GM23338 (cell line): ENCODE data around the gene EXOG. TPM values are rescaled to one million over a fixed set of nuclear protein-coding genes. Genes with fewer than 3 reads are reported as not detected.

Experiments used
- ATAC-seq: fragments of 200-7000 bp; cut with Tn5 transposase; 3 replicates; pipeline ENCODE4 v1.9.1; 2020
- DNase-seq: peaks from one replicate; pipeline ENCODE4 v3.0.0-alpha.2; 2015; ENCODE audit warnings: low spot score
- H2AFZ ChIP-seq: fragments of 200-600 bp; sonication (generic); 2 replicates; pipeline ENCODE4 v1.8.0; 2016; ENCODE audit warnings: antibody characterized with exemption, mild to moderate bottlenecking, moderate library complexity
- H3F3A ChIP-seq: fragments of 200-600 bp; sonication (generic); replicated peaks from 2 replicates; pipeline ENCODE4 v1.8.0; 2017; ENCODE audit warnings: antibody characterized with exemption, mixed run types, low read depth
- H3K27ac ChIP-seq: fragments of 200-600 bp; sonication (generic); 2 replicates; pipeline ENCODE4 v1.6.1; 2016; ENCODE audit warnings: low read depth
- H3K27me3 ChIP-seq: fragments of 200-600 bp; sonication (generic); 2 replicates; pipeline ENCODE4 v1.8.0; 2016; ENCODE audit warnings: mild to moderate bottlenecking, mixed run types, moderate library complexity; ENCODE audit not compliant: insufficient read depth
- H3K36me3 ChIP-seq: fragments of 200-600 bp; sonication (generic); 2 replicates; pipeline ENCODE4 v1.8.0; 2016; ENCODE audit warnings: mild to moderate bottlenecking; ENCODE audit not compliant: insufficient read depth
- H3K4me1 ChIP-seq: fragments of 200-600 bp; sonication (generic); 2 replicates; pipeline ENCODE4 v1.8.0; 2016; ENCODE audit warnings: mild to moderate bottlenecking, moderate library complexity; ENCODE audit not compliant: insufficient read depth
- H3K4me2 ChIP-seq: fragments of 200-600 bp; sonication (generic); 2 replicates; pipeline ENCODE4 v1.7.1; 2017; ENCODE audit warnings: mixed run types
- H3K4me3 ChIP-seq: fragments of 200-600 bp; sonication (generic); 2 replicates; pipeline ENCODE4 v1.6.1; 2016; ENCODE audit warnings: mixed run types
- H3K79me2 ChIP-seq: fragments of 200-600 bp; sonication (generic); replicated peaks from 2 replicates; pipeline ENCODE4 v1.8.0; 2017; ENCODE audit warnings: mild to moderate bottlenecking; ENCODE audit not compliant: insufficient read depth
- H3K9me2 ChIP-seq: fragments of 200-600 bp; sonication (generic); 2 replicates; pipeline ENCODE4 v1.8.0; 2017; ENCODE audit not compliant: insufficient read depth
- H4K20me1 ChIP-seq: fragments of 200-600 bp; sonication (generic); replicated peaks from 2 replicates; pipeline ENCODE4 v1.8.0; 2017; ENCODE audit warnings: mild to moderate bottlenecking; ENCODE audit not compliant: insufficient read depth
- H3K27ac Mint-ChIP-seq: 2 replicates; pipeline ENCODE4 v1.8.0; 2020; ENCODE audit warnings: inconsistent platforms, mild to moderate bottlenecking, moderate library complexity, mixed read lengths
- H3K27me3 Mint-ChIP-seq: 3 replicates; pipeline ENCODE4 v1.8.0; 2022; ENCODE audit warnings: low read depth, mild to moderate bottlenecking, moderate library complexity, mixed read lengths, inconsistent platforms; ENCODE audit not compliant: insufficient read depth, poor library complexity
- H3K36me3 Mint-ChIP-seq: 3 replicates; pipeline ENCODE4 v1.8.0; 2021; ENCODE audit warnings: low read depth, mild to moderate bottlenecking, inconsistent platforms, moderate library complexity, mixed read lengths
- H3K4me1 Mint-ChIP-seq: 3 replicates; pipeline ENCODE4 v1.8.0; 2020; ENCODE audit warnings: mild to moderate bottlenecking, inconsistent platforms, mixed read lengths
- H3K4me3 Mint-ChIP-seq: 3 replicates; pipeline ENCODE4 v1.8.0; 2021; ENCODE audit warnings: moderate library complexity, mild to moderate bottlenecking, inconsistent platforms, mixed read lengths
- H3K9me3 Mint-ChIP-seq: 3 replicates; pipeline ENCODE4 v1.8.0; 2020; ENCODE audit warnings: moderate library complexity, mild to moderate bottlenecking, inconsistent platforms, mixed read lengths
- CREB1 ChIP-seq: fragments of 250-450 bp; sonication (Bioruptor Pico); IDR thresholded peaks from 2 replicates; pipeline ENCODE4 v1.5.0; 2020; ENCODE audit warnings: low read depth, mild to moderate bottlenecking, moderate library complexity
- EZH2 ChIP-seq: fragments of 200-600 bp; sonication (generic); IDR thresholded peaks from one replicate; pipeline ENCODE4 v1.8.0; 2017; ENCODE audit warnings: antibody characterized with exemption, mild to moderate bottlenecking, low read depth; ENCODE audit not compliant: unreplicated experiment
- EZH2phosphoT487 ChIP-seq: fragments of 200-600 bp; sonication (generic); IDR thresholded peaks from one replicate; pipeline ENCODE4 v1.8.1; 2018; ENCODE audit warnings: antibody characterized with exemption; ENCODE audit not compliant: unreplicated experiment
- JUNB ChIP-seq: IDR thresholded peaks from one replicate; pipeline ENCODE4 v1.6.1; 2016; ENCODE audit warnings: antibody characterized with exemption; ENCODE audit not compliant: unreplicated experiment
- NANOG ChIP-seq: IDR thresholded peaks from 2 replicates; pipeline ENCODE4 v1.6.1; 2016; ENCODE audit warnings: antibody characterized with exemption, borderline replicate concordance
- POLR2AphosphoS5 ChIP-seq: IDR thresholded peaks from 2 replicates; pipeline ENCODE4 v1.6.1; 2016; ENCODE audit warnings: antibody characterized with exemption, low read depth
- STAT1 ChIP-seq: IDR thresholded peaks from one replicate; pipeline ENCODE4 v1.6.1; 2016; ENCODE audit warnings: antibody characterized with exemption; ENCODE audit not compliant: unreplicated experiment
- ZNF114 ChIP-seq: fragments of 250-450 bp; sonication (Bioruptor Pico); IDR thresholded peaks from 2 replicates; pipeline ENCODE4 v1.5.0; 2020; ENCODE audit warnings: mild to moderate bottlenecking, moderate library complexity
- ZNF331 ChIP-seq: fragments of 250-450 bp; sonication (Bioruptor Pico); IDR thresholded peaks from 2 replicates; pipeline ENCODE4 v1.5.0; 2020; ENCODE audit warnings: low read depth, mild to moderate bottlenecking, moderate library complexity
- polyA plus RNA-seq: library from polyadenylated mRNA; unstranded; fragments of >200 nt; fragmentation: Nextera tagmentation; extraction: Ambion mirVana; gene quantifications from 2 replicates; pipeline ENCODE4 v1.2.1, GENCODE V29; 2016
- total RNA-seq: library from RNA; depleted of rRNA; stranded (reverse); fragments of >200 nt; shearing (Covaris generic); gene quantifications from 2 replicates; pipeline ENCODE4 v1.2.3, GENCODE V29; 2014
- TF ChIP-seq, protein P1 (sequence below): IDR thresholded peaks from one replicate; pipeline ENCODE4 v1.6.1; 2018; ENCODE audit warnings: antibody characterized with exemption; ENCODE audit not compliant: unreplicated experiment
- TF ChIP-seq, protein P2 (sequence below): fragments of 250-450 bp; sonication (Bioruptor Pico); IDR thresholded peaks from 2 replicates; pipeline ENCODE4 v1.5.0; 2020; ENCODE audit warnings: mild to moderate bottlenecking, moderate library complexity
- TF ChIP-seq, protein P3 (sequence below): IDR thresholded peaks from 2 replicates; pipeline ENCODE4 v1.6.1; 2016; ENCODE audit warnings: antibody characterized with exemption
- TF ChIP-seq, protein P4 (sequence below), 2 experiments: fragments of 200-600 bp in 1 of 2; sonication (generic) in 1 of 2; conservative IDR thresholded peaks; 2 replicates each; pipeline versions ENCODE4 v1.5.1 to v1.6.1; 2016 to 2017; ENCODE audit warnings: antibody characterized with exemption in 2 of 2, low read depth in 2 of 2, mild to moderate bottlenecking in 2 of 2, moderate library complexity in 1 of 2

Gene EXOG
- total and polyA plus RNA-seq, 2 experiments from 2014 or later: 9.7 to 11.3 TPM

DNA sequence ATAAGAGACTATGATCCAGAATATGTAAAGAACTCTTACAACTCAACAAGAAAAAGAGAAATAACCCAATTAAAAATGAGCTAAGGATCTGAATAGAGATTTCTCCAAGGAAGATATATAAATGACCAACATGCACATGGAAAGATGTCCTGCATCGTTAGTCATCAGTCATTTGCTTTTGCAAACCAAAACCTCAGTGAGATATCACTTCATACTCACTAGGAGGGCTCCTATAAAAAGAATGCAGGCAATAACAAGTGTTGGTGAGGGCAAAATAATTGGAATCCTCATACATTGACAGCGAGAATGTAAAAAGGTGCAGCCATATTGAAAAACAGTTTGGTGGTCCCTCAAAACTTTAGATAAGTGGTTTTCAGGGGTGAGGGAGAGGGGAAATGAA is 56.9 kb downstream of the EXOG start:
- peaks cover 48% of the 10 kb centered on the region for H3K36me3 Mint-ChIP-seq

More for the DNA sequence above, 56.9 kb downstream of the EXOG start:
- Mint-ChIP-seq H3K27me3 (no peaks in the 10 kb centered on the region), H3K27ac (no peak overlapping the region), H3K4me1 (peaks cover 6% of the 10 kb centered on the region), H3K9me3 (peaks cover 6% of the 10 kb centered on the region; the same call in 2 of the 3 replicates), H3K4me3 (no peak overlapping the region)
- H3K4me1 ChIP-seq: no peaks in the 10 kb centered on the region
- no peaks in the 10 kb centered on the region for H3K36me3 ChIP-seq
- 0 out of 2 replicates have a peak, but pooled peaks cover 5% of the 10 kb centered on the region for H3K9me2 ChIP-seq
- TF ChIP-seq STAT1 (no peak), EZH2 (no peak), ZNF114 (CRISPR knock-in tag) (no peak), JUNB (no peak), NANOG (no peak), POLR2AphosphoS5 (no peak), CREB1 (CRISPR knock-in tag) (no peak), EZH2phosphoT487 (no peak), ZNF331 (CRISPR knock-in tag) (no peak)
- TF ChIP-seq, protein P1, sequence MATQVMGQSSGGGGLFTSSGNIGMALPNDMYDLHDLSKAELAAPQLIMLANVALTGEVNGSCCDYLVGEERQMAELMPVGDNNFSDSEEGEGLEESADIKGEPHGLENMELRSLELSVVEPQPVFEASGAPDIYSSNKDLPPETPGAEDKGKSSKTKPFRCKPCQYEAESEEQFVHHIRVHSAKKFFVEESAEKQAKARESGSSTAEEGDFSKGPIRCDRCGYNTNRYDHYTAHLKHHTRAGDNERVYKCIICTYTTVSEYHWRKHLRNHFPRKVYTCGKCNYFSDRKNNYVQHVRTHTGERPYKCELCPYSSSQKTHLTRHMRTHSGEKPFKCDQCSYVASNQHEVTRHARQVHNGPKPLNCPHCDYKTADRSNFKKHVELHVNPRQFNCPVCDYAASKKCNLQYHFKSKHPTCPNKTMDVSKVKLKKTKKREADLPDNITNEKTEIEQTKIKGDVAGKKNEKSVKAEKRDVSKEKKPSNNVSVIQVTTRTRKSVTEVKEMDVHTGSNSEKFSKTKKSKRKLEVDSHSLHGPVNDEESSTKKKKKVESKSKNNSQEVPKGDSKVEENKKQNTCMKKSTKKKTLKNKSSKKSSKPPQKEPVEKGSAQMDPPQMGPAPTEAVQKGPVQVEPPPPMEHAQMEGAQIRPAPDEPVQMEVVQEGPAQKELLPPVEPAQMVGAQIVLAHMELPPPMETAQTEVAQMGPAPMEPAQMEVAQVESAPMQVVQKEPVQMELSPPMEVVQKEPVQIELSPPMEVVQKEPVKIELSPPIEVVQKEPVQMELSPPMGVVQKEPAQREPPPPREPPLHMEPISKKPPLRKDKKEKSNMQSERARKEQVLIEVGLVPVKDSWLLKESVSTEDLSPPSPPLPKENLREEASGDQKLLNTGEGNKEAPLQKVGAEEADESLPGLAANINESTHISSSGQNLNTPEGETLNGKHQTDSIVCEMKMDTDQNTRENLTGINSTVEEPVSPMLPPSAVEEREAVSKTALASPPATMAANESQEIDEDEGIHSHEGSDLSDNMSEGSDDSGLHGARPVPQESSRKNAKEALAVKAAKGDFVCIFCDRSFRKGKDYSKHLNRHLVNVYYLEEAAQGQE: no peak
- TF ChIP-seq, protein P2, sequence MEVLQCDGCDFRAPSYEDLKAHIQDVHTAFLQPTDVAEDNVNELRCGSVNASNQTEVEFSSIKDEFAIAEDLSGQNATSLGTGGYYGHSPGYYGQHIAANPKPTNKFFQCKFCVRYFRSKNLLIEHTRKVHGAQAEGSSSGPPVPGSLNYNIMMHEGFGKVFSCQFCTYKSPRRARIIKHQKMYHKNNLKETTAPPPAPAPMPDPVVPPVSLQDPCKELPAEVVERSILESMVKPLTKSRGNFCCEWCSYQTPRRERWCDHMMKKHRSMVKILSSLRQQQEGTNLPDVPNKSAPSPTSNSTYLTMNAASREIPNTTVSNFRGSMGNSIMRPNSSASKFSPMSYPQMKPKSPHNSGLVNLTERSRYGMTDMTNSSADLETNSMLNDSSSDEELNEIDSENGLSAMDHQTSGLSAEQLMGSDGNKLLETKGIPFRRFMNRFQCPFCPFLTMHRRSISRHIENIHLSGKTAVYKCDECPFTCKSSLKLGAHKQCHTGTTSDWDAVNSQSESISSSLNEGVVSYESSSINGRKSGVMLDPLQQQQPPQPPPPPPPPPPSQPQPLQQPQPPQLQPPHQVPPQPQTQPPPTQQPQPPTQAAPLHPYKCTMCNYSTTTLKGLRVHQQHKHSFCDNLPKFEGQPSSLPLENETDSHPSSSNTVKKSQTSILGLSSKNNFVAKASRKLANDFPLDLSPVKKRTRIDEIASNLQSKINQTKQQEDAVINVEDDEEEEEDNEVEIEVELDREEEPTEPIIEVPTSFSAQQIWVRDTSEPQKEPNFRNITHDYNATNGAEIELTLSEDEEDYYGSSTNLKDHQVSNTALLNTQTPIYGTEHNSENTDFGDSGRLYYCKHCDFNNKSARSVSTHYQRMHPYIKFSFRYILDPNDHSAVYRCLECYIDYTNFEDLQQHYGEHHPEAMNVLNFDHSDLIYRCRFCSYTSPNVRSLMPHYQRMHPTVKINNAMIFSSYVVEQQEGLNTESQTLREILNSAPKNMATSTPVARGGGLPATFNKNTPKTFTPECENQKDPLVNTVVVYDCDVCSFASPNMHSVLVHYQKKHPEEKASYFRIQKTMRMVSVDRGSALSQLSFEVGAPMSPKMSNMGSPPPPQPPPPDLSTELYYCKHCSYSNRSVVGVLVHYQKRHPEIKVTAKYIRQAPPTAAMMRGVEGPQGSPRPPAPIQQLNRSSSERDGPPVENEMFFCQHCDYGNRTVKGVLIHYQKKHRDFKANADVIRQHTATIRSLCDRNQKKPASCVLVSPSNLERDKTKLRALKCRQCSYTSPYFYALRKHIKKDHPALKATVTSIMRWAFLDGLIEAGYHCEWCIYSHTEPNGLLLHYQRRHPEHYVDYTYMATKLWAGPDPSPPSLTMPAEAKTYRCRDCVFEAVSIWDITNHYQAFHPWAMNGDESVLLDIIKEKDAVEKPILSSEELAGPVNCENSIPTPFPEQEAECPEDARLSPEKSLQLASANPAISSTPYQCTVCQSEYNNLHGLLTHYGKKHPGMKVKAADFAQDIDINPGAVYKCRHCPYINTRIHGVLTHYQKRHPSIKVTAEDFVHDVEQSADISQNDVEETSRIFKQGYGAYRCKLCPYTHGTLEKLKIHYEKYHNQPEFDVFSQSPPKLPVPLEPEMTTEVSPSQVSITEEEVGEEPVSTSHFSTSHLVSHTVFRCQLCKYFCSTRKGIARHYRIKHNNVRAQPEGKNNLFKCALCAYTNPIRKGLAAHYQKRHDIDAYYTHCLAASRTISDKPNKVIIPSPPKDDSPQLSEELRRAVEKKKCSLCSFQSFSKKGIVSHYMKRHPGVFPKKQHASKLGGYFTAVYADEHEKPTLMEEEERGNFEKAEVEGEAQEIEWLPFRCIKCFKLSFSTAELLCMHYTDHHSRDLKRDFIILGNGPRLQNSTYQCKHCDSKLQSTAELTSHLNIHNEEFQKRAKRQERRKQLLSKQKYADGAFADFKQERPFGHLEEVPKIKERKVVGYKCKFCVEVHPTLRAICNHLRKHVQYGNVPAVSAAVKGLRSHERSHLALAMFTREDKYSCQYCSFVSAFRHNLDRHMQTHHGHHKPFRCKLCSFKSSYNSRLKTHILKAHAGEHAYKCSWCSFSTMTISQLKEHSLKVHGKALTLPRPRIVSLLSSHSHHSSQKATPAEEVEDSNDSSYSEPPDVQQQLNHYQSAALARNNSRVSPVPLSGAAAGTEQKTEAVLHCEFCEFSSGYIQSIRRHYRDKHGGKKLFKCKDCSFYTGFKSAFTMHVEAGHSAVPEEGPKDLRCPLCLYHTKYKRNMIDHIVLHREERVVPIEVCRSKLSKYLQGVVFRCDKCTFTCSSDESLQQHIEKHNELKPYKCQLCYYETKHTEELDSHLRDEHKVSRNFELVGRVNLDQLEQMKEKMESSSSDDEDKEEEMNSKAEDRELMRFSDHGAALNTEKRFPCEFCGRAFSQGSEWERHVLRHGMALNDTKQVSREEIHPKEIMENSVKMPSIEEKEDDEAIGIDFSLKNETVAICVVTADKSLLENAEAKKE (CRISPR knock-in tag): no peak
- TF ChIP-seq, protein P3, sequence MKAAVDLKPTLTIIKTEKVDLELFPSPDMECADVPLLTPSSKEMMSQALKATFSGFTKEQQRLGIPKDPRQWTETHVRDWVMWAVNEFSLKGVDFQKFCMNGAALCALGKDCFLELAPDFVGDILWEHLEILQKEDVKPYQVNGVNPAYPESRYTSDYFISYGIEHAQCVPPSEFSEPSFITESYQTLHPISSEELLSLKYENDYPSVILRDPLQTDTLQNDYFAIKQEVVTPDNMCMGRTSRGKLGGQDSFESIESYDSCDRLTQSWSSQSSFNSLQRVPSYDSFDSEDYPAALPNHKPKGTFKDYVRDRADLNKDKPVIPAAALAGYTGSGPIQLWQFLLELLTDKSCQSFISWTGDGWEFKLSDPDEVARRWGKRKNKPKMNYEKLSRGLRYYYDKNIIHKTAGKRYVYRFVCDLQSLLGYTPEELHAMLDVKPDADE: no peak
- TF ChIP-seq, protein P4, sequence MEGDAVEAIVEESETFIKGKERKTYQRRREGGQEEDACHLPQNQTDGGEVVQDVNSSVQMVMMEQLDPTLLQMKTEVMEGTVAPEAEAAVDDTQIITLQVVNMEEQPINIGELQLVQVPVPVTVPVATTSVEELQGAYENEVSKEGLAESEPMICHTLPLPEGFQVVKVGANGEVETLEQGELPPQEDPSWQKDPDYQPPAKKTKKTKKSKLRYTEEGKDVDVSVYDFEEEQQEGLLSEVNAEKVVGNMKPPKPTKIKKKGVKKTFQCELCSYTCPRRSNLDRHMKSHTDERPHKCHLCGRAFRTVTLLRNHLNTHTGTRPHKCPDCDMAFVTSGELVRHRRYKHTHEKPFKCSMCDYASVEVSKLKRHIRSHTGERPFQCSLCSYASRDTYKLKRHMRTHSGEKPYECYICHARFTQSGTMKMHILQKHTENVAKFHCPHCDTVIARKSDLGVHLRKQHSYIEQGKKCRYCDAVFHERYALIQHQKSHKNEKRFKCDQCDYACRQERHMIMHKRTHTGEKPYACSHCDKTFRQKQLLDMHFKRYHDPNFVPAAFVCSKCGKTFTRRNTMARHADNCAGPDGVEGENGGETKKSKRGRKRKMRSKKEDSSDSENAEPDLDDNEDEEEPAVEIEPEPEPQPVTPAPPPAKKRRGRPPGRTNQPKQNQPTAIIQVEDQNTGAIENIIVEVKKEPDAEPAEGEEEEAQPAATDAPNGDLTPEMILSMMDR (conservative IDR thresholded peaks at IDR 0.05; ENCODE audit: low read depth in 2 of 2): no peak
- no peaks in the 10 kb centered on the region for H3K27me3 ChIP-seq
- no peak overlapping the region for H2AFZ ChIP-seq
- no peak overlapping the region for H3K4me2 ChIP-seq
- no peaks in the 10 kb centered on the region for H3K79me2 ChIP-seq
- H3K27ac ChIP-seq: no peak overlapping the region
- no peak overlapping the region for H3K4me3 ChIP-seq
- H4K20me1 ChIP-seq: no peaks in the 10 kb centered on the region
- no peaks in the 10 kb centered on the region for H3F3A ChIP-seq
- DNase-seq (no peak), ATAC-seq (no peak)
